ENCODE measurements around the gene OR8K5. TPM values are rescaled to one million over a fixed set of nuclear protein-coding genes. Genes with fewer than 3 reads are reported as not detected.
"Not testable (repeated sequence)": the region's sequence is repeated elsewhere in the genome, so short reads cannot be mapped to it uniquely, and the experiment has no call there.

Gene OR8K5
- total RNA-seq, 2 donors from 2014 or later: not detected

DNA sequence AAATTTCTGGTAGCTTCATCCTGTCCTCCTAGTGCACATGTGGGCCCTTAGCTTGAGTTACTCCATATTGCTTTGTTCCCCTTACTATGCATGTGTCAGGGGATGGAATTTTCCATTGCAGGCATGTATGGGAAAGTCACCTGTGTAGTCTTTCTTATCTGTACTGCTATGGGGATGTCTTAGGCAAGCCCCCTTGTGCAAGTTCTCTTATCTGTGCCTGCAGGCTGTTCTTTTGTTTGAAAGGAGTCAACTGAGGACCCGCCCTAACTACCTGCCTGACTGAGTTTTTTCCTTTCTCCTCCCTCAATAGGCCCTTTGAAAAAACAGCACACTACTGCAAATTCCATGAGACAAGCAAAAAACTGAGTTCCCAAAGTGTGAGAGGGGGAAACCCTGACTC lies 8.7 kb downstream of the OR8K5 start:
- no peaks in the 10 kb centered on the region for H3K27me3 ChIP-seq
- H3K36me3 ChIP-seq: no peaks in the 10 kb centered on the region
- H3K9me3 ChIP-seq: no peaks in the 10 kb centered on the region
- no peak for DNase-seq
- no peak overlapping the region for H3K4me3 ChIP-seq
- intact Hi-C loops (cut with DNase I): no loop called here
- no peak overlapping the region for H3K27ac ChIP-seq
- H3K9ac ChIP-seq (ENCODE audit: low read depth in 2 of 2, low read length in 2 of 2): no peak overlapping the region
- no peaks in the 10 kb centered on the region for H3K4me1 ChIP-seq
- TF ChIP-seq, protein P1, sequence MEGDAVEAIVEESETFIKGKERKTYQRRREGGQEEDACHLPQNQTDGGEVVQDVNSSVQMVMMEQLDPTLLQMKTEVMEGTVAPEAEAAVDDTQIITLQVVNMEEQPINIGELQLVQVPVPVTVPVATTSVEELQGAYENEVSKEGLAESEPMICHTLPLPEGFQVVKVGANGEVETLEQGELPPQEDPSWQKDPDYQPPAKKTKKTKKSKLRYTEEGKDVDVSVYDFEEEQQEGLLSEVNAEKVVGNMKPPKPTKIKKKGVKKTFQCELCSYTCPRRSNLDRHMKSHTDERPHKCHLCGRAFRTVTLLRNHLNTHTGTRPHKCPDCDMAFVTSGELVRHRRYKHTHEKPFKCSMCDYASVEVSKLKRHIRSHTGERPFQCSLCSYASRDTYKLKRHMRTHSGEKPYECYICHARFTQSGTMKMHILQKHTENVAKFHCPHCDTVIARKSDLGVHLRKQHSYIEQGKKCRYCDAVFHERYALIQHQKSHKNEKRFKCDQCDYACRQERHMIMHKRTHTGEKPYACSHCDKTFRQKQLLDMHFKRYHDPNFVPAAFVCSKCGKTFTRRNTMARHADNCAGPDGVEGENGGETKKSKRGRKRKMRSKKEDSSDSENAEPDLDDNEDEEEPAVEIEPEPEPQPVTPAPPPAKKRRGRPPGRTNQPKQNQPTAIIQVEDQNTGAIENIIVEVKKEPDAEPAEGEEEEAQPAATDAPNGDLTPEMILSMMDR (IDR thresholded peaks at IDR 0.05): no peak

DNA sequence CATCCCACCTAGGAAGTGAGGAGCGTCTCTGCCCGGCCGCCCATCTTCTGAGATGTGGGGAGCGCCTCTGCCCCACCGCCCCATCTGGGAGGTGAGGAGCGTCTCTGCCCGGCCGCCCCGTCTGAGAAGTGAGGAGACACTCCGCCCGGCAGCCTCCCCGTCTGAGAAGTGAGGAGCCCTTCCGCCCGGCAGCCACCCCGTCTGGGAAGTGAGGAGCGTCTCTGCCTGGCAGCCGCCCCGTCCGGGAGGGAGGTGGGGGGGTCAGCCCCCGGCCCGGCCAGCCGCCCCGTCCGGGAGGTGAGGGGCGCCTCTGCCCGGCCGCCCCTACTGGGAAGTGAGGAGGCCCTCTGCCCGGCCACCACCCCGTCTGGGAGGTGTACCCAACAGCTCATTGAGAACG lies 16.4 kb downstream of the OR8K5 start:
- H3K27ac ChIP-seq; intact Hi-C loops (cut with DNase I); DNase-seq; H3K4me1 ChIP-seq; H3K27me3 ChIP-seq; H3K36me3 ChIP-seq; H3K4me3 ChIP-seq; H3K9ac ChIP-seq (ENCODE audit: low read depth in 2 of 2, low read length in 2 of 2); H3K9me3 ChIP-seq: not testable (repeated sequence)

DNA sequence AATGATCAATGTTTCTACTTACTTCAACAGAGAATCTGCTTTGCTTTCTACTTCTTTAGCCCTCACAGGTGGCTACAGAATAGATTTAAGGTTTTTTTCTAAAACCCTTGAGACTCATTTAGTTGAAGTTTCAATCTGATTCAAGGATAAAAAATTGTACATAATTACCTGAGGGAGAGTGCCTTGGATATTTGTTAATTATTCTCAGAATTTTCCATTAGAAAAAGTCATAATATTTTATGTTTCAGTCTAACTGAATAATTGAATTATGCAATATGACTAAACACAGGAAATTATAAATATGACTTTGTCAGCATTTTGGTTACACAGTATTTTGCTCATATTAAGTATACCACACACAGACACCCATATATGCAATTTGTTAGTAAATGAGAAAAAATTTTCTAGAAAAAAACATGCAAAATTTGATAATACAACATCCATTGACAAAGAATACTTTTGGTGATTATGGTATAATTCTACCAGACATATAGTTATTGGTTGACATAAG lies 19.9 kb downstream of the OR8K5 start, which contains the start of gene OR8J3:
Gene OR8J3 (minus strand): TSS at position 51 of the 511 bp plus-strand sequence. CDS start 2,483 bp downstream, outside the sequence.
- Histone ChIP-seq H3K4me1 (no peaks in the 10 kb centered on the region), H3K27me3 (no peaks in the 10 kb centered on the region), H3K27ac (no peak within 1 kb of the TSS), H3K9ac (ENCODE audit: low read depth in 2 of 2, low read length in 2 of 2) (no peak within 1 kb of the TSS), H3K4me3 (no peak within 1 kb of the TSS), H3K36me3 (no peaks in the 10 kb centered on the region), H3K9me3 (no peaks in the 10 kb centered on the region)
- TF ChIP-seq, protein P1 (IDR thresholded peaks at IDR 0.05): no peak
- DNase-seq: no peak
- intact Hi-C loops (cut with DNase I): no loop called here

DNA sequence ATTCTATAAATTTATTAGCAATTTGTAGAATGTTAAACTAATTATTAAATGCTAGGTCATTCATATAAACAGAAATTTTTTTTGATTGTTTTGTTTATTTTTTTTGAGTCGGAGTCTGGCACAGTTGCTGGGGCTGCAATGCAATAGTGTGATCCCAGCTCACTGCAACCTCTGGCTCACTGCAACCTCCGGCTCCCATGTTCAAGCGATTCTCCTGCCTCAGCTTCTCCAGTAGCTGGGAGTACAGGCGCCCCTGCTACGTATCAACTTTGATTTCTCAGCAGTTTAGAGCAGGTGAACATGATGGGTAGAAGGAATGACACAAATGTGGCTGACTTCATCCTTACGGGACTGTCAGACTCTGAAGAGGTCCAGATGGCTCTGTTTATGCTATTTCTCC lies 38.0 kb downstream of the OR8K5 start, which contains the start of gene OR8H3:
Gene OR8H3 (plus strand): TSS at position 301 of the 400 bp plus-strand sequence. CDS start 0 bp downstream, at position 301.
- intact Hi-C loops (cut with DNase I): no loop called here
- DNase-seq: no peak
- H3K4me1 ChIP-seq: no peaks in the 10 kb centered on the region
- no peaks in the 10 kb centered on the region for H3K9me3 ChIP-seq
- no peak within 1 kb of the TSS for H3K27ac ChIP-seq
- no peak within 1 kb of the TSS for H3K4me3 ChIP-seq
- H3K27me3 ChIP-seq: no peaks in the 10 kb centered on the region
- no peaks in the 10 kb centered on the region for H3K36me3 ChIP-seq
- no peak within 1 kb of the TSS for H3K9ac ChIP-seq (ENCODE audit: low read depth in 2 of 2, low read length in 2 of 2)
- TF ChIP-seq, protein P1 (IDR thresholded peaks at IDR 0.05): no peak

Other genes starting within 250 kb of the OR8K5 start
- gene OR5W2, start 245.7 kb downstream of the OR8K5 start, total RNA-seq: not detected
- gene OR5I1, start 223.9 kb downstream of the OR8K5 start, total RNA-seq: not detected
- not detected for gene OR10AG1, start 190.4 kb downstream of the OR8K5 start, total RNA-seq
- not detected for gene OR5F1, start 165.7 kb downstream of the OR8K5 start, total RNA-seq
- gene OR5AS1, start 132.7 kb downstream of the OR8K5 start, total RNA-seq: not detected
- not detected for gene OR8I2, start 67.0 kb downstream of the OR8K5 start, total RNA-seq
- gene OR8H2, start 56.6 kb downstream of the OR8K5 start, total RNA-seq: not detected
- not detected for gene OR8H3, start 37.9 kb downstream of the OR8K5 start, total RNA-seq
- gene OR8J3, start 20.1 kb downstream of the OR8K5 start, total RNA-seq: not detected
- not detected for gene OR5J2, start 16.3 kb upstream of the OR8K5 start, total RNA-seq
- not detected for gene OR5T2, start 73.9 kb upstream of the OR8K5 start, total RNA-seq
- not detected for gene OR5T3, start 91.9 kb upstream of the OR8K5 start, total RNA-seq
- not detected for gene OR5T1, start 113.8 kb upstream of the OR8K5 start, total RNA-seq
- not detected for gene OR8H1, start 131.9 kb upstream of the OR8K5 start, total RNA-seq
- gene OR8K3, start 154.8 kb upstream of the OR8K5 start, total RNA-seq: not detected
- gene OR8K1, start 185.7 kb upstream of the OR8K5 start, total RNA-seq: not detected
- not detected for gene OR8J1, start 194.0 kb upstream of the OR8K5 start, total RNA-seq
- not detected for gene OR8U1, start 215.3 kb upstream of the OR8K5 start, total RNA-seq

All from colonic mucosa (tissue), 4 donors.